Activated CD4-positive, CD25-positive, alpha-beta regulatory T cell treated with anti-CD3 and anti-CD28 coated beads, Interleukin-2, amount 50 U/mL, for 16 hours (primary cell): ENCODE measurements around the gene SLC9C1.

Experiments
- DNase-seq: peaks from one replicate; pipeline ENCODE4 v3.0.0-alpha.2; 2020; ENCODE audit warnings: low read depth, low spot score

Gene SLC9C1

GRCh38 chr3:112111785-112112402 is 182.1 kb downstream of the SLC9C1 start:
- DNase-seq = peak; percentile 41

- DNase-seq = no peak
Observed at GRCh38 chr3:112109322-112109721, 184.7 kb downstream of the SLC9C1 start.

- no peak for DNase-seq
Observed at GRCh38 chr3:112104774-112105173, 189.2 kb downstream of the SLC9C1 start.

- no peak for DNase-seq
Observed at GRCh38 chr3:112101916-112102315, 192.1 kb downstream of the SLC9C1 start.

- DNase-seq = no peak
Observed at GRCh38 chr3:112097378-112097777, 196.6 kb downstream of the SLC9C1 start.

- DNase-seq = no peak
Observed at GRCh38 chr3:112096176-112096575, 197.8 kb downstream of the SLC9C1 start.

- DNase-seq = no peak
Observed at GRCh38 chr3:112095731-112096130, 198.3 kb downstream of the SLC9C1 start.

GRCh38 chr3:112093180-112093522 is 200.9 kb downstream of the SLC9C1 start:
- no peak for DNase-seq

- DNase-seq = no peak
Observed at GRCh38 chr3:112092496-112093179, 201.4 kb downstream of the SLC9C1 start.

- no peak for DNase-seq
Observed at GRCh38 chr3:112090887-112091586, 203.0 kb downstream of the SLC9C1 start.
